GM12878 (cell line): Measurements from ENCODE around the gene CTIF.
A peak's percentile ranks its signal among the peaks of the same experiment; 100 is the strongest.

Experiments
- CEBPB ChIP-seq, 2 experiments: fragments of 150-350 bp in 1 of 2; IDR thresholded peaks; 2 replicates each; pipeline ENCODE4 v1.6.1; 2012 to 2014; ENCODE audit warnings: low read depth in 2 of 2, low read length in 2 of 2, borderline replicate concordance in 1 of 2, inconsistent platforms in 1 of 2
- POLR2A ChIP-seq: IDR thresholded peaks from 2 replicates; pipeline ENCODE4 v1.6.1; 2011; ENCODE audit warnings: low read depth, mild to moderate bottlenecking, low read length
- POLR2AphosphoS5 ChIP-seq: IDR thresholded peaks from 2 replicates; pipeline ENCODE4 v1.6.1; 2011; ENCODE audit warnings: mild to moderate bottlenecking, low read length, inconsistent platforms
- YY1 ChIP-seq: IDR thresholded peaks from 2 replicates; pipeline ENCODE4 v1.6.1; 2011; ENCODE audit warnings: low read depth, mild to moderate bottlenecking, low read length
- ZBED1 ChIP-seq: IDR thresholded peaks from 2 replicates; pipeline ENCODE4 v1.6.1; 2016; ENCODE audit warnings: borderline replicate concordance
- TF ChIP-seq, protein P1 (sequence below): IDR thresholded peaks from 2 replicates; pipeline ENCODE4 v1.6.1; 2012; ENCODE audit warnings: mild to moderate bottlenecking, low read depth, low read length
- TF ChIP-seq, protein P2 (sequence below): IDR thresholded peaks from 2 replicates; pipeline ENCODE4 v1.6.1; 2011; ENCODE audit warnings: low read depth, mild to moderate bottlenecking, low read length, moderate library complexity, borderline replicate concordance; ENCODE audit errors: extremely low read depth
- TF ChIP-seq, protein P3 (sequence below), 3 experiments: IDR thresholded peaks in 2 of 3; conservative IDR thresholded peaks in 1 of 3; 2 replicates each; pipeline ENCODE4 v1.5.1; 2011; ENCODE audit warnings: low read depth in 3 of 3, low read length in 3 of 3, mild to moderate bottlenecking in 3 of 3, control low read depth in 2 of 3, moderate library complexity in 2 of 3, inconsistent platforms in 1 of 3, mixed read lengths in 1 of 3; ENCODE audit not compliant: control insufficient read depth in 2 of 3, insufficient read depth in 1 of 3; ENCODE audit errors: extremely low read depth in 1 of 3

DNA sequence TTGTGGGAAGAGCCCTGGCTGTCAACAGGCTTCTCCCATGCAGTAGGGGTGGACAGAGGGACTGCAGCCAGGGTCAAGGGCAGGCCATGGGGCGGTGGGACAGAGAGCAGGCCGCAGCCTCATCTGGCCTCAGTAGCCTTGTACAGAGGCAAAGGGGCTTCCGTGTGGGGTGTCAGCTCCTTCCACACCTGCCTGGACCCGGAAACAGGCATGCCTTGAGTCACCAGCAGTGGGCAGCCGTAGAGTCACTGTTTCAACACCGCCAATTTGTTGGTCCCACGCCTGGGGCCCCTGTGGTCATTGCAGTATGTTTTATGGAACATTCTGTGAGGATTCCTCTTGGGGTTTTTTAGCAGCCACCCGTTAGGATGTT, 238.9 kb downstream of the CTIF start:
- TF ChIP-seq POLR2A = no peak
- TF ChIP-seq YY1 = no peak
- no peak for TF ChIP-seq CEBPB (IDR thresholded peaks at IDR 0.05; ENCODE audit: borderline replicate concordance in 1 of 2, low read depth in 2 of 2, low read length in 2 of 2)
- no peak for TF ChIP-seq POLR2AphosphoS5
- TF ChIP-seq ZBED1 = no peak
- TF ChIP-seq, protein P1, sequence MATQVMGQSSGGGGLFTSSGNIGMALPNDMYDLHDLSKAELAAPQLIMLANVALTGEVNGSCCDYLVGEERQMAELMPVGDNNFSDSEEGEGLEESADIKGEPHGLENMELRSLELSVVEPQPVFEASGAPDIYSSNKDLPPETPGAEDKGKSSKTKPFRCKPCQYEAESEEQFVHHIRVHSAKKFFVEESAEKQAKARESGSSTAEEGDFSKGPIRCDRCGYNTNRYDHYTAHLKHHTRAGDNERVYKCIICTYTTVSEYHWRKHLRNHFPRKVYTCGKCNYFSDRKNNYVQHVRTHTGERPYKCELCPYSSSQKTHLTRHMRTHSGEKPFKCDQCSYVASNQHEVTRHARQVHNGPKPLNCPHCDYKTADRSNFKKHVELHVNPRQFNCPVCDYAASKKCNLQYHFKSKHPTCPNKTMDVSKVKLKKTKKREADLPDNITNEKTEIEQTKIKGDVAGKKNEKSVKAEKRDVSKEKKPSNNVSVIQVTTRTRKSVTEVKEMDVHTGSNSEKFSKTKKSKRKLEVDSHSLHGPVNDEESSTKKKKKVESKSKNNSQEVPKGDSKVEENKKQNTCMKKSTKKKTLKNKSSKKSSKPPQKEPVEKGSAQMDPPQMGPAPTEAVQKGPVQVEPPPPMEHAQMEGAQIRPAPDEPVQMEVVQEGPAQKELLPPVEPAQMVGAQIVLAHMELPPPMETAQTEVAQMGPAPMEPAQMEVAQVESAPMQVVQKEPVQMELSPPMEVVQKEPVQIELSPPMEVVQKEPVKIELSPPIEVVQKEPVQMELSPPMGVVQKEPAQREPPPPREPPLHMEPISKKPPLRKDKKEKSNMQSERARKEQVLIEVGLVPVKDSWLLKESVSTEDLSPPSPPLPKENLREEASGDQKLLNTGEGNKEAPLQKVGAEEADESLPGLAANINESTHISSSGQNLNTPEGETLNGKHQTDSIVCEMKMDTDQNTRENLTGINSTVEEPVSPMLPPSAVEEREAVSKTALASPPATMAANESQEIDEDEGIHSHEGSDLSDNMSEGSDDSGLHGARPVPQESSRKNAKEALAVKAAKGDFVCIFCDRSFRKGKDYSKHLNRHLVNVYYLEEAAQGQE = no peak
- TF ChIP-seq, protein P2, sequence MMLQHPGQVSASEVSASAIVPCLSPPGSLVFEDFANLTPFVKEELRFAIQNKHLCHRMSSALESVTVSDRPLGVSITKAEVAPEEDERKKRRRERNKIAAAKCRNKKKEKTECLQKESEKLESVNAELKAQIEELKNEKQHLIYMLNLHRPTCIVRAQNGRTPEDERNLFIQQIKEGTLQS = no peak
- TF ChIP-seq, protein P3, sequence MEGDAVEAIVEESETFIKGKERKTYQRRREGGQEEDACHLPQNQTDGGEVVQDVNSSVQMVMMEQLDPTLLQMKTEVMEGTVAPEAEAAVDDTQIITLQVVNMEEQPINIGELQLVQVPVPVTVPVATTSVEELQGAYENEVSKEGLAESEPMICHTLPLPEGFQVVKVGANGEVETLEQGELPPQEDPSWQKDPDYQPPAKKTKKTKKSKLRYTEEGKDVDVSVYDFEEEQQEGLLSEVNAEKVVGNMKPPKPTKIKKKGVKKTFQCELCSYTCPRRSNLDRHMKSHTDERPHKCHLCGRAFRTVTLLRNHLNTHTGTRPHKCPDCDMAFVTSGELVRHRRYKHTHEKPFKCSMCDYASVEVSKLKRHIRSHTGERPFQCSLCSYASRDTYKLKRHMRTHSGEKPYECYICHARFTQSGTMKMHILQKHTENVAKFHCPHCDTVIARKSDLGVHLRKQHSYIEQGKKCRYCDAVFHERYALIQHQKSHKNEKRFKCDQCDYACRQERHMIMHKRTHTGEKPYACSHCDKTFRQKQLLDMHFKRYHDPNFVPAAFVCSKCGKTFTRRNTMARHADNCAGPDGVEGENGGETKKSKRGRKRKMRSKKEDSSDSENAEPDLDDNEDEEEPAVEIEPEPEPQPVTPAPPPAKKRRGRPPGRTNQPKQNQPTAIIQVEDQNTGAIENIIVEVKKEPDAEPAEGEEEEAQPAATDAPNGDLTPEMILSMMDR (IDR thresholded peaks at IDR 0.05 in 2 of 3, conservative IDR thresholded peaks at IDR 0.05 in 1 of 3; ENCODE audit: control insufficient read depth in 2 of 3, extremely low read depth in 1 of 3, insufficient read depth in 1 of 3, low read depth in 3 of 3, low read length in 3 of 3) = peak in 2 of 3 experiments; percentile 13 to 22; a peak in 2 of 6 replicates
